Common myeloid progenitor, CD34-positive (primary cell): ENCODE measurements around the gene RPL13A.

Source experiments
- CTCF ChIA-PET: fragments of 350-600 bp; sonication (Branson Sonifier 250); formaldehyde crosslinking; loops from one replicate; lab custom pipeline; 2021; ENCODE audit warnings: antibody characterized with exemption; lab: Charles Lee
- POLR2A ChIA-PET: fragments of 350-600 bp; sonication (Branson Sonifier 250); formaldehyde crosslinking; loops from one replicate; lab custom pipeline; 2021; ENCODE audit warnings: antibody characterized with exemption; lab: Charles Lee
- DNase-seq, 3 donors: peaks; one replicate each; pipeline versions ENCODE4 v3.0.0 to v3.0.0-alpha.2; 2013
- H3K27ac ChIP-seq, 2 experiments: 1 replicate in 1 of 2; 2 replicates in 1 of 2; pipeline ENCODE4 v1.7.0; 2013; ENCODE audit warnings: inconsistent platforms in 2 of 2, low read length in 2 of 2, mild to moderate bottlenecking in 2 of 2, low read depth in 1 of 2, moderate library complexity in 1 of 2; ENCODE audit not compliant: severe bottlenecking in 2 of 2, insufficient read depth in 1 of 2, poor library complexity in 1 of 2
- H3K27me3 ChIP-seq, 5 experiments: replicated peaks in 2 of 5; 1 replicate in 3 of 5; 2 replicates in 2 of 5; pipeline versions ENCODE4 v1.6.1 to v1.7.0; 2013; ENCODE audit warnings: low read length in 4 of 5, mild to moderate bottlenecking in 2 of 5, moderate library complexity in 2 of 5, inconsistent platforms in 1 of 5; ENCODE audit not compliant: insufficient read depth in 5 of 5, control insufficient read depth in 4 of 5
- H3K36me3 ChIP-seq, 4 experiments: 1 replicate in 2 of 4; 2 replicates in 2 of 4; pipeline versions ENCODE4 v1.6.1 to v1.7.0; 2013; ENCODE audit warnings: low read length in 3 of 4, control low read depth in 1 of 4, mild to moderate bottlenecking in 1 of 4; ENCODE audit not compliant: control insufficient read depth in 4 of 4, insufficient read depth in 4 of 4
- H3K4me1 ChIP-seq, 4 experiments: 1 replicate in 3 of 4; 2 replicates in 1 of 4; pipeline versions ENCODE4 v1.6.1 to v1.7.1; 2013; ENCODE audit warnings: low read length in 3 of 4, mild to moderate bottlenecking in 3 of 4, control low read depth in 1 of 4, inconsistent platforms in 1 of 4, moderate library complexity in 1 of 4; ENCODE audit not compliant: control insufficient read depth in 4 of 4, insufficient read depth in 4 of 4; ENCODE audit errors: control extremely low read depth in 1 of 4
- H3K4me3 ChIP-seq, 7 experiments: 1 replicate in 4 of 7; 2 replicates in 3 of 7; pipeline versions ENCODE4 v1.5.1 to v1.7.0; 2013; ENCODE audit warnings: mild to moderate bottlenecking in 7 of 7, low read length in 6 of 7, moderate library complexity in 6 of 7, inconsistent platforms in 2 of 7, low read depth in 2 of 7, control low read depth in 1 of 7; ENCODE audit not compliant: insufficient read depth in 4 of 7, control insufficient read depth in 1 of 7; ENCODE audit errors: extremely low read depth in 1 of 7
- H3K9me3 ChIP-seq, 5 experiments: 1 replicate in 4 of 5; 2 replicates in 1 of 5; pipeline versions ENCODE4 v1.6.1 to v1.7.1; 2013; ENCODE audit warnings: low read length in 4 of 5, mild to moderate bottlenecking in 2 of 5, inconsistent platforms in 1 of 5, low read depth in 1 of 5, moderate library complexity in 1 of 5; ENCODE audit not compliant: control insufficient read depth in 4 of 5, insufficient read depth in 2 of 5; ENCODE audit errors: control extremely low read depth in 1 of 5
- WGBS: methylation state at CpG from one replicate; pipeline ENCODE4 v1.1.5; 2013; ENCODE audit not compliant: insufficient coverage; 5-methylcytosine and 5-hydroxymethylcytosine counted together

RPL13A gene

DNA sequence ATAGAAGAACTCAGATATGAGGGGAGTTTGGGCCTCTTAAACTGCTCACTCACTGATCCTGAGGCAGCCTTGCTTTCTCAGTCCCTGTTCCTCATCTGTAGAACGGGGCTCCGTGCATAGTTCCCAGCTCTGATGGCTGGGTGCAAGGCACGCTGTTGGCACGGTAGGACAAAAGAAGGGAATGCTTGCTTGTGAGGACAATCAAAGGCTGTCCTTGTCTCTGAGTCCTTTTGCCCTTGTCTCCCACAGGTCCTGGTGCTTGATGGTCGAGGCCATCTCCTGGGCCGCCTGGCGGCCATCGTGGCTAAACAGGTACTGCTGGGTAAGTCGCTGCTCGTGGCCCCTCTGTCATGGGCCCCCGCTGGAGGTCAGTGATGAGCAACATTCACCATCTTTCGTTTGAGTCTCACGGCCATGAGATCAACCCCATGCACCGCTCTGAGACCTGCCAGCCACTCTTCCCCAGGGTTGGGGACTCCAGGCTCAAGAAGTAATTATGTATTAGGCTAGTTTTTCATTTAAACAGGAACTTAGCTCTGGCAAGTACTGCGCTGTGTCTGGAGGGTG lies 2.3 kb downstream of the RPL13A start:
- peak overlapping the region; percentile 97 to 99 for H3K27ac ChIP-seq
- CTCF ChIA-PET, result no interaction called here
- no peaks in the 10 kb centered on the region for H3K9me3 ChIP-seq
- POLR2A ChIA-PET, result no interaction called here
- WGBS, result 89% methylated on average over 15 of the region's 15 CpGs
- H3K27me3 ChIP-seq, result no peaks in the 10 kb centered on the region
- peak overlapping the region in 6 of 7 experiments; percentile 89 to 100 (median 97) for H3K4me3 ChIP-seq
- H3K36me3 ChIP-seq, result peaks cover 7 to 45% (median 38%) of the 10 kb centered on the region in 4 experiments
- peaks cover 12 to 24% (median 18%) of the 10 kb centered on the region in 4 experiments for H3K4me1 ChIP-seq
- DNase-seq, result no peak

DNA sequence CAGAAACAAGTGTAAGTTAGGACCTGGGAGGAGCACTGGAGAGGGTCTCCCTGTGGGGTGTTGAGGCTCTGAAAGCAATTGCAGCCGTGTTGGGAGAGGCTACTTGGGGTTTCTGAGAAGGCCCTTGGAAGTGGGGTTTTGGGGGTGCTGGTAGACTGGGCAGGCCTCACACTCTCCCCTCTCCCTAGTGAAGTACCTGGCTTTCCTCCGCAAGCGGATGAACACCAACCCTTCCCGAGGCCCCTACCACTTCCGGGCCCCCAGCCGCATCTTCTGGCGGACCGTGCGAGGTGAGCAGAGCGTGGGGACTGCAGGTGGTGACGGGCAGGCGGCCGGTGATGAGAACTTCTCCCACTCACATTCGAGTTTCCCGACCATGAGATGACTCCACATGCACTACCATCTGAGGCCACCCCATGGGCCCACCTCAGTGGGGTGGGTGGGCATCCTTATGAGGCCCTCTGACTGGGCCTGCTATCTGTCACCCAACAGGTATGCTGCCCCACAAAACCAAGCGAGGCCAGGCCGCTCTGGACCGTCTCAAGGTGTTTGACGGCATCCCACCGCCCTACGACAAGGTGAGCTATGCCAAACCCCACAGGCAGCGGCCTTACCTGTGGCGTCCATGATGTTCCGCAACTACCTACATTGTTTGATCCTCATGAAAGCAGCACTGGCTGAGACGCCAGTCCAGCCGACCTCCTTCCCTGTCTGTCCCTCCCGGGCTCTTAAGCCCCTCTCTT lies 3.0 kb downstream of the RPL13A start:
- DNase-seq, result no peak
- ChIA-PET CTCF (no interaction called here), POLR2A (no interaction called here)
- Histone ChIP-seq H3K4me3 (peak overlapping the region in 1 of 7 experiments; percentile 89), H3K27me3 (no peaks in the 10 kb centered on the region), H3K27ac (peak overlapping the region in 1 of 2 experiments; percentile 99), H3K9me3 (no peaks in the 10 kb centered on the region), H3K4me1 (peaks cover 12 to 28% (median 19%) of the 10 kb centered on the region in 4 experiments), H3K36me3 (peaks cover 7 to 45% (median 38%) of the 10 kb centered on the region in 4 experiments)
- 93% methylated on average over 26 of the region's 27 CpGs for WGBS

DNA sequence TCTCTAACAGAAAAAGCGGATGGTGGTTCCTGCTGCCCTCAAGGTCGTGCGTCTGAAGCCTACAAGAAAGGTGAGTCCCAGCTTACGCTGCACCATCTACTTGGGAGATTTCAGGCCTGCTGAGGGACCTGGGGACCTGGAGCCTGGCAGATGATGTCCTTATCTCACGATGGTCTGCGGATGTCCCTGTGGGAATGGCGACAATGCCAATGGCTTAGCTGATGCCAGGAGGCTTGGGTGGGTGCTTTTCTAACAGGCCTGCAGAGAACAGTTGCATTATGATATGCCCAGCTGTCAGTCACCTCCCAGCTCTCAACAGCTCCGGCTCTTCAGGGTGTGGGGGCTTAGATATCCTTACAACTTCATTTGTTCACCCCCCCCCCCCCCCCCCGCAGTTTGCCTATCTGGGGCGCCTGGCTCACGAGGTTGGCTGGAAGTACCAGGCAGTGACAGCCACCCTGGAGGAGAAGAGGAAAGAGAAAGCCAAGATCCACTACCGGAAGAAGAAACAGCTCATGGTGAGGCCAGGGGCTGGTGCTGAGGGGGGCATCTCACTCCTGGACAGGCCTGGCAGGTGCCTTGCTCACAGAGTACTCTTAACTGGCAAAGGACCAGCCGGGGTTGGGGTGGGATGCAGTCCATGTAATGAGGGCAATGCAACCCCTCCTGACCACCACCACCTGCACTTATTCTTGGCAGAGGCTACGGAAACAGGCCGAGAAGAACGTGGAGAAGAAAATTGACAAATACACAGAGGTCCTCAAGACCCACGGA lies 3.8 kb downstream of the RPL13A start:
- H3K4me1 ChIP-seq, result peaks cover 12 to 29% (median 20%) of the 10 kb centered on the region in 4 experiments
- no peak overlapping the region for H3K4me3 ChIP-seq
- no peak overlapping the region for H3K27ac ChIP-seq
- no peaks in the 10 kb centered on the region for H3K9me3 ChIP-seq
- no peaks in the 10 kb centered on the region for H3K27me3 ChIP-seq
- POLR2A ChIA-PET, result interaction anchor here (0.6 to 1.3 kb wide), 2 partner anchors 13 to 113 kb away, joined by 3 to 6 read pairs; no protein-coding TSS in a partner anchor
- no peak for DNase-seq
- CTCF ChIA-PET, result interaction anchor here (0.6 kb wide), 1 partner anchor 79 kb away, joined by 3 read pairs; no protein-coding TSS in a partner anchor
- peaks cover 7 to 45% (median 38%) of the 10 kb centered on the region in 4 experiments for H3K36me3 ChIP-seq
- 87% methylated on average over 12 of the region's 17 CpGs for WGBS

DNA sequence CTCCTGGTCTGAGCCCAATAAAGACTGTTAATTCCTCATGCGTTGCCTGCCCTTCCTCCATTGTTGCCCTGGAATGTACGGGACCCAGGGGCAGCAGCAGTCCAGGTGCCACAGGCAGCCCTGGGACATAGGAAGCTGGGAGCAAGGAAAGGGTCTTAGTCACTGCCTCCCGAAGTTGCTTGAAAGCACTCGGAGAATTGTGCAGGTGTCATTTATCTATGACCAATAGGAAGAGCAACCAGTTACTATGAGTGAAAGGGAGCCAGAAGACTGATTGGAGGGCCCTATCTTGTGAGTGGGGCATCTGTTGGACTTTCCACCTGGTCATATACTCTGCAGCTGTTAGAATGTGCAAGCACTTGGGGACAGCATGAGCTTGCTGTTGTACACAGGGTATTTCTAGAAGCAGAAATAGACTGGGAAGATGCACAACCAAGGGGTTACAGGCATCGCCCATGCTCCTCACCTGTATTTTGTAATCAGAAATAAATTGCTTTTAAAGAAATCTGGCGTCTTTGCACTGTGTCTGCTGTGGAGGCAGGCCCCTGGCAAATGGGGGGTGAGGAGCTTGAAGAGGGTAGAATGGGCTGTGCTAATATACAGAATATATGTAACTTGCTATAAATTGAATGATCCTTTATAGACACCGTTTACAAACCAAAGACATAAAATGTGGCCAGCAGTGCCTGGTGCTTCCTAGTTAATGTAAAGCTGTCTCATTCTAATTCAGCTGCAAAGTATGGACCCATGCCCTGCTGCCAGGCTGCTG lies 4.6 kb downstream of the RPL13A start:
- no peak for DNase-seq
- Histone ChIP-seq H3K4me1 (peaks cover 12 to 32% (median 23%) of the 10 kb centered on the region in 4 experiments), H3K36me3 (peaks cover 7 to 45% (median 38%) of the 10 kb centered on the region in 4 experiments), H3K4me3 (no peak overlapping the region), H3K27me3 (no peaks in the 10 kb centered on the region), H3K27ac (no peak overlapping the region), H3K9me3 (no peaks in the 10 kb centered on the region)
- POLR2A ChIA-PET, result interaction anchor here (1.3 kb wide), 1 partner anchor 13 kb away, joined by 3 read pairs; no protein-coding TSS in a partner anchor
- CTCF ChIA-PET, result interaction anchor here (0.5 to 1.1 kb wide), 4 partner anchors 11 to 36 kb away, joined by 3 read pairs; partner anchors contain the start of gene RCN3
- 91% methylated on average over 3 of the region's 7 CpGs for WGBS

DNA sequence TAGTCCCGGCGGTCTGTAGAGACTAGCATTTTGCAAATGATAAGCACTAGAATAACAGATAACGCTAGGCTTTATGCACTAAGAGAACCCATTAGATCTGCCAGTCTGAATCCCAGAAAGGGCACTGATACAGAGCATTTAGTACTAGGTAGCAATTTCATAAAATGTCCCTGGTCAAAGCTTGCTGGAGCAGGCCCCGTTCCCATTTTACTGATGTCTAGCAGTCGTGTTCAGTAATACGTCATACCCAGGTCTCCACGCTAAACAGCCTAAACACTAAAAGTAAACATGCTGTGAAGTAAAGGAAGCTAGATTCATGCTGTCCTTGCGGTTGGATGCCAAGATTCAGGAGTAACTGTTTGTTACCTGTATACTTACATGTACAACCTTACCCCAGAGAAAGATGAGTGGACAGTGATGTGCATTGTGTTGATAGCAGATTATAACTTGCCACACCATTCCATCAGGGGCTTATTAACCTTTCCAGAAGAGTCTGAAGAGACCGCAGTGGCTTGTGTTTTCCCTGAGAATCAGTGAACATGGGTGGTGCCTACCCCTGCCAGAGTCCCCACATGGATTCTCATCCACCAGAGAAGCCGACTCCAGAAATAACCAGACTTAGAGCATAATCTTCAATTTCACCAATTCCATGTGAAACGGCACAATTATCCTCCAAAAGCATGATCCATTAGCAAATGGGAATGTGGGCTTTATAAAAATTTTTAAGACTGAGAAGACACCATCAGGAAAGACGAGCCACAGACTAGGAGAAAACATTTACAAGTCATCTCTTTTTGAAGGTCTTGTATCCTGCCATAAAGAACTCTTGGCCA lies 5.4 kb downstream of the RPL13A start:
- CTCF ChIA-PET, result interaction anchor here (0.9 to 1.1 kb wide), 3 partner anchors 12 to 21 kb away, joined by 3 read pairs; no protein-coding TSS in a partner anchor
- POLR2A ChIA-PET, result interaction anchor here (1.1 to 1.3 kb wide), 2 partner anchors 9 to 14 kb away, joined by 3 to 4 read pairs; no protein-coding TSS in a partner anchor
- Histone ChIP-seq H3K4me1 (peaks cover 16 to 39% (median 30%) of the 10 kb centered on the region in 4 experiments), H3K9me3 (no peaks in the 10 kb centered on the region), H3K27me3 (no peaks in the 10 kb centered on the region), H3K27ac (no peak overlapping the region), H3K4me3 (no peak overlapping the region), H3K36me3 (peaks cover 7 to 52% (median 44%) of the 10 kb centered on the region in 4 experiments)
- DNase-seq, result no peak
- WGBS, result 96% methylated on average over 6 of the region's 12 CpGs
